Mesendoderm (in vitro differentiated cells): ENCODE data around the gene ABCA7.

Experiments
- DNase-seq: peaks from one replicate; pipeline ENCODE4 v3.0.0; 2013
- H2AK5ac ChIP-seq: 2 replicates; pipeline ENCODE4 v1.6.1; 2013; ENCODE audit warnings: low read length, inconsistent platforms
- H2BK120ac ChIP-seq: 2 replicates; pipeline ENCODE4 v1.6.1; 2013; ENCODE audit warnings: low read depth, mild to moderate bottlenecking, low read length, moderate library complexity, mixed read lengths
- H2BK15ac ChIP-seq: replicated peaks from 2 replicates; pipeline ENCODE4 v1.6.1; 2013; ENCODE audit warnings: low read depth, mild to moderate bottlenecking, moderate library complexity
- H2BK5ac ChIP-seq: 2 replicates; pipeline ENCODE4 v1.6.1; 2013; ENCODE audit warnings: low read length, inconsistent platforms
- H3K18ac ChIP-seq: 2 replicates; pipeline ENCODE4 v1.6.1; 2013; ENCODE audit warnings: mild to moderate bottlenecking, low read length, mixed read lengths
- H3K23ac ChIP-seq: one replicate; pipeline ENCODE4 v1.6.1; 2013; ENCODE audit warnings: low read length
- H3K27ac ChIP-seq: 2 replicates; pipeline ENCODE4 v1.5.1; 2013; ENCODE audit warnings: low read depth, mild to moderate bottlenecking, inconsistent platforms, low read length, moderate library complexity
- H3K27me3 ChIP-seq: 2 replicates; pipeline ENCODE4 v1.6.1; 2013; ENCODE audit warnings: low read length, control low read depth, mild to moderate bottlenecking, inconsistent platforms; ENCODE audit not compliant: insufficient read depth, poor library complexity
- H3K36me3 ChIP-seq: 2 replicates; pipeline ENCODE4 v1.6.1; 2013; ENCODE audit warnings: low read length, inconsistent platforms; ENCODE audit not compliant: control insufficient read depth, insufficient read depth
- H3K4ac ChIP-seq: one replicate; pipeline ENCODE4 v1.6.1; 2013; ENCODE audit warnings: low read depth, mild to moderate bottlenecking, low read length, moderate library complexity
- H3K4me1 ChIP-seq: 2 replicates; pipeline ENCODE4 v1.6.1; 2013; ENCODE audit warnings: low read depth, low read length, inconsistent platforms; ENCODE audit not compliant: control insufficient read depth
- H3K4me2 ChIP-seq: 2 replicates; pipeline ENCODE4 v1.6.1; 2013; ENCODE audit warnings: low read length
- H3K4me3 ChIP-seq: 2 replicates; pipeline ENCODE4 v1.5.1; 2013; ENCODE audit warnings: mild to moderate bottlenecking, low read length
- H3K56ac ChIP-seq: one replicate; pipeline ENCODE4 v1.6.1; 2013; ENCODE audit warnings: low read length
- H3K79me1 ChIP-seq: 2 replicates; pipeline ENCODE4 v1.6.1; 2013; ENCODE audit warnings: low read length, inconsistent platforms
- H3K79me2 ChIP-seq: 2 replicates; pipeline ENCODE4 v1.6.1; 2013; ENCODE audit warnings: mild to moderate bottlenecking, low read length; ENCODE audit not compliant: control insufficient read depth, insufficient read depth
- H3K9ac ChIP-seq: 2 replicates; pipeline ENCODE4 v1.6.1; 2013; ENCODE audit warnings: low read length, inconsistent platforms
- H4K5ac ChIP-seq: one replicate; pipeline ENCODE4 v1.6.1; 2013; ENCODE audit warnings: low read length
- H4K8ac ChIP-seq: one replicate; pipeline ENCODE4 v1.6.1; 2013; ENCODE audit warnings: low read depth, mild to moderate bottlenecking, control low read depth, low read length, moderate library complexity
- WGBS: extraction: QIAGEN DNeasy Blood & Tissue Kit; methylation state at CpG from one replicate; pipeline ENCODE4 v1.1.7; 2013; ENCODE audit warnings: low lambda C conversion rate, missing lambda C conversion rate; ENCODE audit not compliant: insufficient coverage; ENCODE audit errors: extremely low coverage; 5-methylcytosine and 5-hydroxymethylcytosine counted together

The ABCA7 gene

GRCh38 chr19:1076951-1077350 is 37.0 kb downstream of the ABCA7 start:
- Histone ChIP-seq H3K27ac (no peak overlapping the region), H3K56ac (no peak overlapping the region), H2BK15ac (no peak overlapping the region), H4K5ac (no peak overlapping the region), H3K4me3 (no peak overlapping the region), H3K4ac (no peak overlapping the region), H2BK120ac (no peak overlapping the region), H3K18ac (no peak overlapping the region), H3K4me1 (no peaks in the 10 kb centered on the region), H3K27me3 (no peaks in the 10 kb centered on the region), H3K23ac (no peak overlapping the region), H4K8ac (no peak overlapping the region), H3K9ac (no peak overlapping the region), H2AK5ac (no peak overlapping the region), H3K79me2 (no peaks in the 10 kb centered on the region), H3K79me1 (no peaks in the 10 kb centered on the region), H2BK5ac (no peak overlapping the region), H3K4me2 (no peak overlapping the region), H3K36me3 (no peaks in the 10 kb centered on the region)
- DNase-seq, result no peak
- no CpG with 5 or more reads among the region's 16 CpGs for WGBS

GRCh38 chr19:1079566-1080111 is 39.7 kb downstream of the ABCA7 start:
- Histone ChIP-seq H4K8ac (no peak overlapping the region), H3K36me3 (no peaks in the 10 kb centered on the region), H2BK120ac (no peak overlapping the region), H2BK15ac (no peak overlapping the region), H2AK5ac (no peak overlapping the region), H3K4me1 (no peaks in the 10 kb centered on the region), H3K9ac (no peak overlapping the region), H2BK5ac (no peak overlapping the region), H3K79me2 (no peaks in the 10 kb centered on the region), H3K79me1 (no peaks in the 10 kb centered on the region), H3K4ac (no peak overlapping the region), H4K5ac (no peak overlapping the region), H3K18ac (no peak overlapping the region), H3K4me2 (no peak overlapping the region), H3K4me3 (no peak overlapping the region), H3K27me3 (no peaks in the 10 kb centered on the region), H3K56ac (no peak overlapping the region), H3K23ac (no peak overlapping the region), H3K27ac (no peak overlapping the region)
- DNase-seq, result no peak
- no CpG with 5 or more reads among the region's 45 CpGs for WGBS

- Histone ChIP-seq H2BK15ac (no peak overlapping the region), H3K27me3 (no peaks in the 10 kb centered on the region), H3K4me1 (no peaks in the 10 kb centered on the region), H3K79me2 (no peaks in the 10 kb centered on the region), H3K36me3 (no peaks in the 10 kb centered on the region), H3K4ac (no peak overlapping the region), H2AK5ac (no peak overlapping the region), H4K8ac (no peak overlapping the region), H2BK5ac (no peak overlapping the region), H2BK120ac (no peak overlapping the region), H3K79me1 (no peaks in the 10 kb centered on the region), H3K27ac (no peak overlapping the region), H3K9ac (no peak overlapping the region), H3K4me3 (no peak overlapping the region), H3K56ac (no peak overlapping the region), H3K4me2 (no peak overlapping the region), H3K23ac (no peak overlapping the region), H3K18ac (no peak overlapping the region), H4K5ac (no peak overlapping the region)
- DNase-seq, result no peak
- no CpG with 5 or more reads among the region's 50 CpGs for whole genome bisulfite sequencing
Measured at GRCh38 chr19:1080360-1081161, 40.7 kb downstream of the ABCA7 start.

- Histone ChIP-seq H3K4me2 (peak overlapping the region; percentile 46), H3K79me1 (no peaks in the 10 kb centered on the region), H3K18ac (no peak overlapping the region), H2BK15ac (no peak overlapping the region), H3K56ac (peak overlapping the region; percentile 85), H3K27me3 (no peaks in the 10 kb centered on the region), H3K4ac (no peak overlapping the region), H3K27ac (no peak overlapping the region), H3K9ac (peak overlapping the region; percentile 55), H2BK120ac (no peak overlapping the region), H3K23ac (no peak overlapping the region), H3K4me3 (no peak overlapping the region), H4K5ac (no peak overlapping the region), H2AK5ac (no peak overlapping the region), H2BK5ac (no peak overlapping the region), H3K79me2 (no peaks in the 10 kb centered on the region), H4K8ac (no peak overlapping the region), H3K4me1 (no peaks in the 10 kb centered on the region), H3K36me3 (peaks cover 2% of the 10 kb centered on the region)
- no CpG with 5 or more reads among the region's 58 CpGs for WGBS
- peak; percentile 35 for DNase-seq
Measured at GRCh38 chr19:1081301-1082164, 41.6 kb downstream of the ABCA7 start.

- no CpG with 5 or more reads among the region's 51 CpGs for WGBS
- no peaks in the 10 kb centered on the region for H3K27me3 ChIP-seq
- peak; percentile 96 for DNase-seq
Measured at GRCh38 chr19:1082165-1082927, 42.4 kb downstream of the ABCA7 start.

More at GRCh38 chr19:1082165-1082927, 42.4 kb downstream of the ABCA7 start:
- H3K9ac ChIP-seq, result peak overlapping the region; percentile 49
- H3K79me2 ChIP-seq, result no peaks in the 10 kb centered on the region
- H3K36me3 ChIP-seq, result peaks cover 2% of the 10 kb centered on the region
- no peak overlapping the region for H3K23ac ChIP-seq
- H2BK5ac ChIP-seq, result no peak overlapping the region
- no peak overlapping the region for H2AK5ac ChIP-seq
- no peak overlapping the region for H3K18ac ChIP-seq
- H3K79me1 ChIP-seq, result no peaks in the 10 kb centered on the region
- peak overlapping the region; percentile 79 for H3K4me2 ChIP-seq
- H2BK15ac ChIP-seq, result no peak overlapping the region
- H4K5ac ChIP-seq, result no peak overlapping the region
- H2BK120ac ChIP-seq, result no peak overlapping the region
- H4K8ac ChIP-seq, result no peak overlapping the region
- H3K27ac ChIP-seq, result no peak overlapping the region
- H3K56ac ChIP-seq, result peak overlapping the region; percentile 89
- H3K4me3 ChIP-seq, result no peak overlapping the region
- no peaks in the 10 kb centered on the region for H3K4me1 ChIP-seq
- no peak overlapping the region for H3K4ac ChIP-seq
